A549 (cell line): ENCODE results near the gene EFNA5. TPM values are rescaled to one million over a fixed set of nuclear protein-coding genes. Genes with fewer than 3 reads are reported as not detected.

ENCODE experiments used
- BHLHE40 ChIP-seq: IDR thresholded peaks from 2 replicates; pipeline ENCODE4 v1.6.1; 2012; ENCODE audit warnings: low read depth, low read length, inconsistent platforms
- CEBPB ChIP-seq, 2 experiments: fragments of >200 bp in 1 of 2; sonication (Bioruptor Twin) in 1 of 2; formaldehyde crosslinking in 1 of 2; IDR thresholded peaks; 2 replicates each; pipeline ENCODE4 v1.6.1; 2012 to 2016
- CHD2 ChIP-seq: fragments of 150-350 bp; IDR thresholded peaks from 2 replicates; pipeline ENCODE4 v1.6.1; 2014; ENCODE audit warnings: low read length; ENCODE audit not compliant: partially characterized antibody
- CHD4 ChIP-seq: fragments of 200-600 bp; sonication (generic); IDR thresholded peaks from 2 replicates; pipeline ENCODE4 v1.6.1; 2016; ENCODE audit warnings: antibody characterized with exemption, mild to moderate bottlenecking, borderline replicate concordance
- EP300 ChIP-seq, 2 experiments: fragments of >200 bp; sonication (Bioruptor Twin); formaldehyde crosslinking; IDR thresholded peaks; 2 replicates in 1 of 2; 3 replicates in 1 of 2; pipeline ENCODE4 v1.6.1; 2016 to 2017
- ESRRA ChIP-seq: fragments of 150-350 bp; IDR thresholded peaks from 2 replicates; pipeline ENCODE4 v1.6.1; 2014; ENCODE audit warnings: mild to moderate bottlenecking, low read length, borderline replicate concordance
- FOSL2 ChIP-seq, 2 experiments: fragments of 450-650 bp in 1 of 2; fragments of >200 bp in 1 of 2; sonication (Bioruptor Twin) in 1 of 2; formaldehyde crosslinking; IDR thresholded peaks; 2 replicates each; pipeline versions ENCODE4 v1.5.0 to v1.6.1; 2016 to 2020; ENCODE audit warnings: mild to moderate bottlenecking in 1 of 2, moderate library complexity in 1 of 2
- FOXS1 ChIP-seq: fragments of 250-450 bp; sonication (Bioruptor Pico); IDR thresholded peaks from 2 replicates; pipeline ENCODE4 v1.5.0; 2020; ENCODE audit warnings: mild to moderate bottlenecking, moderate library complexity
- GATA3 ChIP-seq: IDR thresholded peaks from 2 replicates; pipeline ENCODE4 v1.6.1; 2012; ENCODE audit warnings: borderline replicate concordance
- HEYL ChIP-seq: fragments of 250-450 bp; sonication (Bioruptor Pico); IDR thresholded peaks from 2 replicates; pipeline ENCODE4 v1.8.0; 2021; ENCODE audit warnings: mild to moderate bottlenecking, moderate library complexity
- HOXB5 ChIP-seq: fragments of 250-450 bp; sonication (Bioruptor Pico); IDR thresholded peaks from 2 replicates; pipeline ENCODE4 v1.5.0; 2020; ENCODE audit warnings: mild to moderate bottlenecking, moderate library complexity
- JUN ChIP-seq, 2 experiments: fragments of >200 bp; sonication (Bioruptor Twin); formaldehyde crosslinking; IDR thresholded peaks; 2 replicates in 1 of 2; 3 replicates in 1 of 2; pipeline ENCODE4 v1.6.1; 2016 to 2017
- JUNB ChIP-seq: fragments of >200 bp; sonication (Bioruptor Twin); formaldehyde crosslinking; IDR thresholded peaks from 2 replicates; pipeline ENCODE4 v1.6.1; 2016
- KDM1A ChIP-seq: fragments of 200-600 bp; sonication (generic); IDR thresholded peaks from 2 replicates; pipeline ENCODE4 v1.6.1; 2016; ENCODE audit warnings: low read depth, mild to moderate bottlenecking
- KDM5A ChIP-seq: fragments of 200-600 bp; sonication (generic); IDR thresholded peaks from 2 replicates; pipeline ENCODE4 v1.6.1; 2016; ENCODE audit warnings: antibody characterized with exemption, mild to moderate bottlenecking
- MAFK ChIP-seq: fragments of 450-650 bp; IDR thresholded peaks from 2 replicates; pipeline ENCODE4 v1.6.1; 2014; ENCODE audit not compliant: partially characterized antibody
- MAZ ChIP-seq: fragments of 150-350 bp; IDR thresholded peaks from 2 replicates; pipeline ENCODE4 v1.6.1; 2014; ENCODE audit warnings: antibody characterized with exemption, low read depth, low read length, borderline replicate concordance
- NFE2L2 ChIP-seq: fragments of 150-350 bp; conservative IDR thresholded peaks from 2 replicates; pipeline ENCODE4 v1.6.1; 2014; ENCODE audit warnings: low read length
- NPAS2 ChIP-seq: fragments of 250-450 bp; sonication (Bioruptor Pico); IDR thresholded peaks from 2 replicates; pipeline ENCODE4 v1.8.0; 2022; ENCODE audit warnings: mild to moderate bottlenecking, moderate library complexity, borderline replicate concordance
- RNF2 ChIP-seq: fragments of 200-600 bp; sonication (generic); IDR thresholded peaks from 2 replicates; pipeline ENCODE4 v1.6.1; 2016; ENCODE audit warnings: low read depth, mild to moderate bottlenecking, antibody characterized with exemption, moderate library complexity, borderline replicate concordance
- SMC3 ChIP-seq: fragments of >200 bp; sonication (Bioruptor Twin); formaldehyde crosslinking; IDR thresholded peaks from 3 replicates; pipeline ENCODE4 v1.6.1; 2018; ENCODE audit warnings: inconsistent platforms
- SREBF2 ChIP-seq: fragments of 450-650 bp; IDR thresholded peaks from 2 replicates; pipeline ENCODE4 v1.6.1; 2014; ENCODE audit warnings: mild to moderate bottlenecking, moderate library complexity
- polyA plus RNA-seq, 4 experiments: library from polyadenylated mRNA; depleted of rRNA in 3 of 4; stranded (reverse); fragments of >200 nt; fragmentation: RNase III in 1 of 4; extraction: RNeasy Plus Mini Kit Qiagen cat#74134 plus additional on column Dnase treatment in 1 of 4; gene quantifications; 2 replicates in 3 of 4; 3 replicates in 1 of 4; pipeline ENCODE4 v1.2.3, GENCODE V29; 2011 to 2017
- TF ChIP-seq, protein P1 (sequence below): fragments of >200 bp; sonication (Bioruptor Twin); formaldehyde crosslinking; IDR thresholded peaks from 3 replicates; pipeline ENCODE4 v1.5.1; 2016
- TF ChIP-seq, protein P2 (sequence below): fragments of >200 bp; sonication (Bioruptor Twin); formaldehyde crosslinking; IDR thresholded peaks from 3 replicates; pipeline ENCODE4 v1.6.1; 2016
- TF ChIP-seq, protein P3 (sequence below): fragments of 200-600 bp; sonication (generic); IDR thresholded peaks from 2 replicates; pipeline ENCODE4 v1.6.1; 2016; ENCODE audit warnings: antibody characterized with exemption, mild to moderate bottlenecking, moderate library complexity
- TF ChIP-seq, protein P4 (sequence below): fragments of 250-450 bp; sonication (Bioruptor Pico); IDR thresholded peaks from 2 replicates; pipeline ENCODE4 v1.5.0; 2020; ENCODE audit warnings: low read depth, mild to moderate bottlenecking, moderate library complexity
- TF ChIP-seq, protein P5 (sequence below): IDR thresholded peaks from 2 replicates; pipeline ENCODE4 v1.6.1; 2012; ENCODE audit warnings: low read depth, borderline replicate concordance

The EFNA5 gene
- polyA plus RNA-seq, 2 of the 4 experiments (the other 2 are of a cell fraction) = 8.5 to 20.7 TPM

DNA sequence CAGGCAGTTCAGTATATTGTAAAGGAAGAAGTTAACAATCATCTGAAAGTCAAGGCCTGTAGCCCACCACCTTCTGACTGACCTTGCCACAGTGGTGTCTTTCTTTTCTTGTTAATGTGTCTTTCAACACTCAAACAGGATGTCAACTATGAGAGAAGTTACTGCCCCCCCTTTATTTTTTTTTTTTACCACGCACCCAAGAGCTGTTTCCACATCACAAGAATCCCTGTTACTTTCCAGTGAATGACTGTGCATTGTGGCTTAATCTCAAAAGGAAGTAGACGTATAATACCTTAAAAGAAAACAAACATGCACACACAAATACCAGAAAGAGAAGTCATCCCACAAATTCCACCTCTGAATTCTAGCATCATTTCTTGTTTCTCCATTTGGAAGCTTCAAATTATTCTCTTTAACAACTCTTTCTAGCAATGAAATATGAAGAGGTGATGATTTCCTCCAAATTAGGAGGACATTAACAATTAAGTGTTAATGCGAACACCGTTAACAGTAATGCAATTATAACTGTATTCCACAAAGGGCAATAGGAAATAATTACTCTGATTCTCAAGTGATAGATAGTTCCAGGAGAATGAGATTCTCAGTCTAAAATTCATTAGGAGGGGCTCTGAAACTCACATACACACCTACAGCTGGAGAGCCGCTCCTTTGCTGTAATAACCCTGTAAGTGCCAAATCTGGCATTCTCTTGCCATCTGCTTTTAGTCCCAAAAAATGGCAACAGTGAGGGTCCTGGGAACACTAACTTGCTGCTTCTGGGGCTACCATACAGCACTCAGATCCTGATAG, 201.0 kb downstream of the EFNA5 start (continued):
- no peak for TF ChIP-seq KDM1A
- TF ChIP-seq MAZ = no peak
- TF ChIP-seq KDM5A = no peak
- TF ChIP-seq NFE2L2 = peak; percentile 92
- TF ChIP-seq BHLHE40 = no peak
- no peak for TF ChIP-seq CHD4
- peak; percentile 93; a peak in 4 of 5 replicates for TF ChIP-seq EP300 (IDR thresholded peaks at IDR 0.05)
- TF ChIP-seq FOXS1 (CRISPR knock-in tag) = peak; percentile 65; the same call in 1 of the 2 replicates
- TF ChIP-seq SREBF2 = no peak
- TF ChIP-seq ESRRA = no peak
- peak; percentile 92 for TF ChIP-seq JUNB
- TF ChIP-seq, protein P1, sequence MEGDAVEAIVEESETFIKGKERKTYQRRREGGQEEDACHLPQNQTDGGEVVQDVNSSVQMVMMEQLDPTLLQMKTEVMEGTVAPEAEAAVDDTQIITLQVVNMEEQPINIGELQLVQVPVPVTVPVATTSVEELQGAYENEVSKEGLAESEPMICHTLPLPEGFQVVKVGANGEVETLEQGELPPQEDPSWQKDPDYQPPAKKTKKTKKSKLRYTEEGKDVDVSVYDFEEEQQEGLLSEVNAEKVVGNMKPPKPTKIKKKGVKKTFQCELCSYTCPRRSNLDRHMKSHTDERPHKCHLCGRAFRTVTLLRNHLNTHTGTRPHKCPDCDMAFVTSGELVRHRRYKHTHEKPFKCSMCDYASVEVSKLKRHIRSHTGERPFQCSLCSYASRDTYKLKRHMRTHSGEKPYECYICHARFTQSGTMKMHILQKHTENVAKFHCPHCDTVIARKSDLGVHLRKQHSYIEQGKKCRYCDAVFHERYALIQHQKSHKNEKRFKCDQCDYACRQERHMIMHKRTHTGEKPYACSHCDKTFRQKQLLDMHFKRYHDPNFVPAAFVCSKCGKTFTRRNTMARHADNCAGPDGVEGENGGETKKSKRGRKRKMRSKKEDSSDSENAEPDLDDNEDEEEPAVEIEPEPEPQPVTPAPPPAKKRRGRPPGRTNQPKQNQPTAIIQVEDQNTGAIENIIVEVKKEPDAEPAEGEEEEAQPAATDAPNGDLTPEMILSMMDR = no peak
- peak; percentile 90 for TF ChIP-seq GATA3
- peak; percentile 85 to 94 for TF ChIP-seq CEBPB (IDR thresholded peaks at IDR 0.05)
- TF ChIP-seq, protein P2, sequence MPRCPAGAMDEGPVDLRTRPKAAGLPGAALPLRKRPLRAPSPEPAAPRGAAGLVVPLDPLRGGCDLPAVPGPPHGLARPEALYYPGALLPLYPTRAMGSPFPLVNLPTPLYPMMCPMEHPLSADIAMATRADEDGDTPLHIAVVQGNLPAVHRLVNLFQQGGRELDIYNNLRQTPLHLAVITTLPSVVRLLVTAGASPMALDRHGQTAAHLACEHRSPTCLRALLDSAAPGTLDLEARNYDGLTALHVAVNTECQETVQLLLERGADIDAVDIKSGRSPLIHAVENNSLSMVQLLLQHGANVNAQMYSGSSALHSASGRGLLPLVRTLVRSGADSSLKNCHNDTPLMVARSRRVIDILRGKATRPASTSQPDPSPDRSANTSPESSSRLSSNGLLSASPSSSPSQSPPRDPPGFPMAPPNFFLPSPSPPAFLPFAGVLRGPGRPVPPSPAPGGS = peak; percentile 78; the same call in 1 of the 3 replicates
- peak; percentile 46; the same call in 2 of the 3 replicates for TF ChIP-seq SMC3
- TF ChIP-seq, protein P3, sequence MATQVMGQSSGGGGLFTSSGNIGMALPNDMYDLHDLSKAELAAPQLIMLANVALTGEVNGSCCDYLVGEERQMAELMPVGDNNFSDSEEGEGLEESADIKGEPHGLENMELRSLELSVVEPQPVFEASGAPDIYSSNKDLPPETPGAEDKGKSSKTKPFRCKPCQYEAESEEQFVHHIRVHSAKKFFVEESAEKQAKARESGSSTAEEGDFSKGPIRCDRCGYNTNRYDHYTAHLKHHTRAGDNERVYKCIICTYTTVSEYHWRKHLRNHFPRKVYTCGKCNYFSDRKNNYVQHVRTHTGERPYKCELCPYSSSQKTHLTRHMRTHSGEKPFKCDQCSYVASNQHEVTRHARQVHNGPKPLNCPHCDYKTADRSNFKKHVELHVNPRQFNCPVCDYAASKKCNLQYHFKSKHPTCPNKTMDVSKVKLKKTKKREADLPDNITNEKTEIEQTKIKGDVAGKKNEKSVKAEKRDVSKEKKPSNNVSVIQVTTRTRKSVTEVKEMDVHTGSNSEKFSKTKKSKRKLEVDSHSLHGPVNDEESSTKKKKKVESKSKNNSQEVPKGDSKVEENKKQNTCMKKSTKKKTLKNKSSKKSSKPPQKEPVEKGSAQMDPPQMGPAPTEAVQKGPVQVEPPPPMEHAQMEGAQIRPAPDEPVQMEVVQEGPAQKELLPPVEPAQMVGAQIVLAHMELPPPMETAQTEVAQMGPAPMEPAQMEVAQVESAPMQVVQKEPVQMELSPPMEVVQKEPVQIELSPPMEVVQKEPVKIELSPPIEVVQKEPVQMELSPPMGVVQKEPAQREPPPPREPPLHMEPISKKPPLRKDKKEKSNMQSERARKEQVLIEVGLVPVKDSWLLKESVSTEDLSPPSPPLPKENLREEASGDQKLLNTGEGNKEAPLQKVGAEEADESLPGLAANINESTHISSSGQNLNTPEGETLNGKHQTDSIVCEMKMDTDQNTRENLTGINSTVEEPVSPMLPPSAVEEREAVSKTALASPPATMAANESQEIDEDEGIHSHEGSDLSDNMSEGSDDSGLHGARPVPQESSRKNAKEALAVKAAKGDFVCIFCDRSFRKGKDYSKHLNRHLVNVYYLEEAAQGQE = no peak
- TF ChIP-seq HOXB5 (CRISPR knock-in tag) = peak; percentile 62; the same call in 1 of the 2 replicates
- TF ChIP-seq HEYL (CRISPR knock-in tag) = no peak
- TF ChIP-seq, protein P4, sequence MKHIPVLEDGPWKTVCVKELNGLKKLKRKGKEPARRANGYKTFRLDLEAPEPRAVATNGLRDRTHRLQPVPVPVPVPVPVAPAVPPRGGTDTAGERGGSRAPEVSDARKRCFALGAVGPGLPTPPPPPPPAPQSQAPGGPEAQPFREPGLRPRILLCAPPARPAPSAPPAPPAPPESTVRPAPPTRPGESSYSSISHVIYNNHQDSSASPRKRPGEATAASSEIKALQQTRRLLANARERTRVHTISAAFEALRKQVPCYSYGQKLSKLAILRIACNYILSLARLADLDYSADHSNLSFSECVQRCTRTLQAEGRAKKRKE (CRISPR knock-in tag) = peak; percentile 64; the same call in 1 of the 2 replicates
- TF ChIP-seq JUN (IDR thresholded peaks at IDR 0.05) = peak; percentile 87 to 95
- TF ChIP-seq FOSL2 (IDR thresholded peaks at IDR 0.05) = peak; percentile 84
- TF ChIP-seq FOSL2 (CRISPR knock-in tag; IDR thresholded peaks at IDR 0.05) = peak; percentile 96
- no peak for TF ChIP-seq RNF2
- TF ChIP-seq MAFK = peak; percentile 94
- TF ChIP-seq, protein P5, sequence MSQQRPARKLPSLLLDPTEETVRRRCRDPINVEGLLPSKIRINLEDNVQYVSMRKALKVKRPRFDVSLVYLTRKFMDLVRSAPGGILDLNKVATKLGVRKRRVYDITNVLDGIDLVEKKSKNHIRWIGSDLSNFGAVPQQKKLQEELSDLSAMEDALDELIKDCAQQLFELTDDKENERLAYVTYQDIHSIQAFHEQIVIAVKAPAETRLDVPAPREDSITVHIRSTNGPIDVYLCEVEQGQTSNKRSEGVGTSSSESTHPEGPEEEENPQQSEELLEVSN = no peak
- TF ChIP-seq NPAS2 = no peak
- TF ChIP-seq CHD2 = no peak
